B cell (primary cell): ENCODE data around the gene MAFG. TPM values are rescaled to one million over a fixed set of nuclear protein-coding genes. Genes with fewer than 3 reads are reported as not detected.

Experiments
- ATAC-seq: fragments of 200-7000 bp; cut with Tn5 transposase; one replicate; pipeline ENCODE4 v1.10.0; 2021; ENCODE audit warnings: low read depth, mild to moderate bottlenecking, moderate number of reproducible peaks, moderate library complexity
- CTCF ChIA-PET: fragments of 350-600 bp; sonication (Branson Sonifier 250); formaldehyde crosslinking; loops from one replicate; lab custom pipeline; 2021; ENCODE audit warnings: antibody characterized with exemption, inconsistent platforms; lab: Charles Lee
- POLR2A ChIA-PET: fragments of 350-600 bp; sonication (Branson Sonifier 250); formaldehyde crosslinking; loops from one replicate; lab custom pipeline; 2021; ENCODE audit warnings: antibody characterized with exemption; lab: Charles Lee
- DNase-seq: peaks from one replicate; pipeline ENCODE4 v3.0.0; 2013
- H2AFZ ChIP-seq: 2 replicates; pipeline ENCODE4 v1.6.1; 2012; ENCODE audit warnings: mild to moderate bottlenecking, low read depth, low read length; ENCODE audit not compliant: insufficient read depth, poor library complexity, severe bottlenecking
- H3K27ac ChIP-seq, 2 donors: 1 replicate in 1 of 2; 2 replicates in 1 of 2; pipeline ENCODE4 v1.5.1; 2012 to 2013; ENCODE audit warnings: low read length in 2 of 2, mild to moderate bottlenecking in 2 of 2, moderate library complexity in 1 of 2
- H3K27me3 ChIP-seq, 4 experiments: fragments of 200-600 bp in 1 of 4; sonication (generic) in 1 of 4; replicated peaks in 1 of 4; 1 replicate in 2 of 4; 2 replicates in 2 of 4; pipeline versions ENCODE4 v1.6.1 to v1.7.0; 2013 to 2016; ENCODE audit warnings: low read length in 3 of 4, mild to moderate bottlenecking in 2 of 4, mixed read lengths in 1 of 4, moderate library complexity in 1 of 4; ENCODE audit not compliant: insufficient read depth in 4 of 4, control insufficient read depth in 3 of 4; ENCODE audit errors: control extremely low read depth in 1 of 4
- H3K36me3 ChIP-seq, 2 experiments: replicated peaks in 1 of 2; 1 replicate in 1 of 2; 2 replicates in 1 of 2; pipeline versions ENCODE4 v1.6.1 to v1.7.1; 2013; ENCODE audit warnings: low read length in 1 of 2; ENCODE audit not compliant: insufficient read depth in 2 of 2, control insufficient read depth in 1 of 2; ENCODE audit errors: control extremely low read depth in 1 of 2, extremely low read depth in 1 of 2
- H3K4me1 ChIP-seq, 2 donors: fragments of 200-600 bp in 1 of 2; sonication (generic) in 1 of 2; 1 replicate in 1 of 2; 2 replicates in 1 of 2; pipeline versions ENCODE4 v1.5.1 to v1.6.1; 2013 to 2017; ENCODE audit warnings: low read length in 2 of 2; ENCODE audit not compliant: control insufficient read depth in 2 of 2, insufficient read depth in 2 of 2
- H3K4me2 ChIP-seq: replicated peaks from 2 replicates; pipeline ENCODE3; 2012; ENCODE audit warnings: mild to moderate bottlenecking, low read depth, low read length; ENCODE audit not compliant: poor library complexity, severe bottlenecking
- H3K4me3 ChIP-seq, 5 experiments: fragments of 200-600 bp in 1 of 5; sonication (generic) in 1 of 5; 1 replicate in 3 of 5; 2 replicates in 2 of 5; pipeline versions ENCODE4 v1.5.1 to v1.7.0; 2011 to 2016; ENCODE audit warnings: low read length in 4 of 5, mild to moderate bottlenecking in 4 of 5, low read depth in 2 of 5, control low read depth in 1 of 5, moderate library complexity in 1 of 5; ENCODE audit not compliant: insufficient read depth in 1 of 5; ENCODE audit errors: control extremely low read depth in 1 of 5, extremely low read depth in 1 of 5
- H3K79me2 ChIP-seq: fragments of 200-600 bp; sonication (generic); one replicate; pipeline ENCODE4 v1.6.0; 2016; ENCODE audit warnings: low read length; ENCODE audit not compliant: control insufficient read depth, insufficient read depth
- H3K9ac ChIP-seq: fragments of 200-600 bp; sonication (generic); 2 replicates; pipeline ENCODE4 v1.6.1; 2017; ENCODE audit warnings: mild to moderate bottlenecking, low read length, moderate library complexity
- H3K9me3 ChIP-seq, 3 donors: one replicate each; pipeline versions ENCODE4 v1.6.1 to v1.7.1; 2013; ENCODE audit warnings: low read length in 2 of 3; ENCODE audit not compliant: control insufficient read depth in 2 of 3, insufficient read depth in 1 of 3; ENCODE audit errors: control extremely low read depth in 1 of 3
- H4K20me1 ChIP-seq: 2 replicates; pipeline ENCODE4 v1.6.0; 2012; ENCODE audit warnings: mild to moderate bottlenecking, low read length; ENCODE audit not compliant: insufficient read depth, control insufficient read depth, poor library complexity, severe bottlenecking
- H3K27ac Mint-ChIP-seq: one replicate; pipeline ENCODE4 v1.8.0; 2021; ENCODE audit warnings: mixed read lengths
- H3K27me3 Mint-ChIP-seq: one replicate; pipeline ENCODE4 v1.8.0; 2021; ENCODE audit warnings: mixed read lengths
- H3K4me1 Mint-ChIP-seq: one replicate; pipeline ENCODE4 v1.8.0; 2021; ENCODE audit warnings: mixed read lengths
- H3K4me3 Mint-ChIP-seq: one replicate; pipeline ENCODE4 v1.8.0; 2021; ENCODE audit warnings: mixed read lengths
- H3K9me3 Mint-ChIP-seq: one replicate; pipeline ENCODE4 v1.8.0; 2022; ENCODE audit warnings: mixed read lengths; ENCODE audit not compliant: insufficient read depth
- EZH2 ChIP-seq: IDR thresholded peaks from 2 replicates; pipeline ENCODE4 v1.6.1; 2012; ENCODE audit warnings: borderline replicate concordance, low read depth, mild to moderate bottlenecking, moderate library complexity, low read length; ENCODE audit not compliant: insufficient read depth, poor library complexity, severe bottlenecking
- WGBS: methylation state at CpG from one replicate; pipeline ENCODE4 v1.1.5; 2013; ENCODE audit warnings: missing lambda C conversion rate; ENCODE audit not compliant: insufficient coverage; 5-methylcytosine and 5-hydroxymethylcytosine counted together
- intact Hi-C: fragments of 100-400 bp; cut with micrococcal nuclease; formaldehyde crosslinking; loops from one replicate; pipeline ENCODE4 v1.10.0; 2022
- polyA plus RNA-seq: library from polyadenylated mRNA; depleted of rRNA; stranded (reverse); fragments of >200 nt; gene quantifications from 2 replicates; pipeline ENCODE4 v1.2.3, GENCODE V29; 2012
- total RNA-seq, 2 donors: library from RNA; stranded (reverse); fragments of 120-200 nt in 1 of 2; gene quantifications; 1 replicate in 1 of 2; 2 replicates in 1 of 2; pipeline versions ENCODE4 v1.2.3 to v1.2.4, GENCODE V29; 2013 to 2022
- TF ChIP-seq, protein P1 (sequence below): fragments of 200-600 bp; IDR thresholded peaks from one replicate; pipeline ENCODE4 v1.8.0; 2022; ENCODE audit warnings: antibody characterized with exemption, mild to moderate bottlenecking

MAFG gene
- total and polyA plus RNA-seq, 2 donors (not counting 1 experiment from before 2014, with no cell fraction given) = 11.4 to 27.9 TPM

GRCh38 chr17:81868674-81869220 lies 58.8 kb downstream of the MAFG start:
- H3K27ac ChIP-seq = peak overlapping the region in 1 of 2 donors; percentile 91
- TF ChIP-seq, protein P1, sequence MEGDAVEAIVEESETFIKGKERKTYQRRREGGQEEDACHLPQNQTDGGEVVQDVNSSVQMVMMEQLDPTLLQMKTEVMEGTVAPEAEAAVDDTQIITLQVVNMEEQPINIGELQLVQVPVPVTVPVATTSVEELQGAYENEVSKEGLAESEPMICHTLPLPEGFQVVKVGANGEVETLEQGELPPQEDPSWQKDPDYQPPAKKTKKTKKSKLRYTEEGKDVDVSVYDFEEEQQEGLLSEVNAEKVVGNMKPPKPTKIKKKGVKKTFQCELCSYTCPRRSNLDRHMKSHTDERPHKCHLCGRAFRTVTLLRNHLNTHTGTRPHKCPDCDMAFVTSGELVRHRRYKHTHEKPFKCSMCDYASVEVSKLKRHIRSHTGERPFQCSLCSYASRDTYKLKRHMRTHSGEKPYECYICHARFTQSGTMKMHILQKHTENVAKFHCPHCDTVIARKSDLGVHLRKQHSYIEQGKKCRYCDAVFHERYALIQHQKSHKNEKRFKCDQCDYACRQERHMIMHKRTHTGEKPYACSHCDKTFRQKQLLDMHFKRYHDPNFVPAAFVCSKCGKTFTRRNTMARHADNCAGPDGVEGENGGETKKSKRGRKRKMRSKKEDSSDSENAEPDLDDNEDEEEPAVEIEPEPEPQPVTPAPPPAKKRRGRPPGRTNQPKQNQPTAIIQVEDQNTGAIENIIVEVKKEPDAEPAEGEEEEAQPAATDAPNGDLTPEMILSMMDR = no peak
- TF ChIP-seq EZH2 = no peak
- DNase-seq (peak; percentile 46), ATAC-seq (no peak)
- H3K79me2 ChIP-seq = peaks cover 59% of the 10 kb centered on the region
- no peak overlapping the region for H3K27ac Mint-ChIP-seq
- no peak overlapping the region for H2AFZ ChIP-seq
- H3K9me3 ChIP-seq = no peaks in the 10 kb centered on the region
- H3K36me3 ChIP-seq = peaks cover 1 to 27% of the 10 kb centered on the region in 2 experiments
- H3K9ac ChIP-seq = no peak overlapping the region
- H3K4me1 Mint-ChIP-seq = peaks cover 31% of the 10 kb centered on the region
- H3K4me3 Mint-ChIP-seq = no peak overlapping the region
- WGBS = 89% methylated on average over 29 of the region's 30 CpGs
- H3K27me3 Mint-ChIP-seq = no peaks in the 10 kb centered on the region
- ChIA-PET CTCF (interaction anchor here (1.1 to 1.5 kb wide), 3 partner anchors 30 to 577 kb away, joined by 3 read pairs; no protein-coding TSS in a partner anchor), POLR2A (interaction anchor here (1.1 to 2.5 kb wide), 2 partner anchors 8 to 15 kb away, joined by 9 to 15 read pairs; partner anchors contain the start of gene P4HB)
- no peaks in the 10 kb centered on the region for H3K9me3 Mint-ChIP-seq
- no peak overlapping the region for H3K4me3 ChIP-seq
- peaks cover 22 to 39% of the 10 kb centered on the region in 2 donors for H3K4me1 ChIP-seq
- intact Hi-C loops = loop anchor here (10.0 kb wide), 1 partner anchor 426 kb away; no protein-coding TSS in a partner anchor
- H3K4me2 ChIP-seq = peak overlapping the region; percentile 98
- H3K27me3 ChIP-seq = no peaks in the 10 kb centered on the region
- peaks cover 58% of the 10 kb centered on the region for H4K20me1 ChIP-seq

Other genes with a start within 250 kb of the MAFG start
- 32.5 and 35.3 TPM in 2 replicates for gene ARL16, start 243.9 kb downstream of the MAFG start, total RNA-seq
- 61.4 and 101 TPM in 2 replicates for gene ARL16, start 243.9 kb downstream of the MAFG start, polyA plus RNA-seq
- 184 and 190 TPM in 2 replicates for gene HGS, start 243.7 kb downstream of the MAFG start, total RNA-seq
- 206 and 220 TPM in 2 replicates for gene HGS, start 243.7 kb downstream of the MAFG start, polyA plus RNA-seq
- gene MRPL12, start 224.4 kb downstream of the MAFG start, total RNA-seq = 23.8 and 24.1 TPM in 2 replicates
- gene MRPL12, start 224.4 kb downstream of the MAFG start, polyA plus RNA-seq = 15.9 and 25.6 TPM in 2 replicates
- gene SLC25A10, start 215.5 kb downstream of the MAFG start, total RNA-seq = 5.0 and 6.5 TPM in 2 replicates
- 2.9 and 3.9 TPM in 2 replicates for gene SLC25A10, start 215.5 kb downstream of the MAFG start, polyA plus RNA-seq
- gene GCGR, start 123.6 kb downstream of the MAFG start, total RNA-seq = not detected in 2 replicates
- gene GCGR, start 123.6 kb downstream of the MAFG start, polyA plus RNA-seq = not detected in 2 replicates
- gene MCRIP1, start 94.4 kb downstream of the MAFG start, total RNA-seq = 69.7 and 74.3 TPM in 2 replicates
- 59.2 and 84.0 TPM in 2 replicates for gene MCRIP1, start 94.4 kb downstream of the MAFG start, polyA plus RNA-seq
- not detected in 2 replicates for gene PPP1R27, start 92.7 kb downstream of the MAFG start, total RNA-seq
- gene PPP1R27, start 92.7 kb downstream of the MAFG start, polyA plus RNA-seq = not detected in 2 replicates
- 191 and 197 TPM in 2 replicates for gene P4HB, start 67.2 kb downstream of the MAFG start, total RNA-seq
- gene P4HB, start 67.2 kb downstream of the MAFG start, polyA plus RNA-seq = 37.4 and 42.5 TPM in 2 replicates
- gene ARHGDIA, start 56.4 kb downstream of the MAFG start, total RNA-seq = 262 and 263 TPM in 2 replicates
- gene ARHGDIA, start 56.4 kb downstream of the MAFG start, polyA plus RNA-seq = 510 and 744 TPM in 2 replicates
- 49.7 and 52.1 TPM in 2 replicates for gene ALYREF, start 36.1 kb downstream of the MAFG start, total RNA-seq
- gene ALYREF, start 36.1 kb downstream of the MAFG start, polyA plus RNA-seq = 102 and 128 TPM in 2 replicates
- gene ANAPC11, start 36.0 kb downstream of the MAFG start, total RNA-seq = 39.5 and 43.3 TPM in 2 replicates
- 110 and 120 TPM in 2 replicates for gene ANAPC11, start 36.0 kb downstream of the MAFG start, polyA plus RNA-seq
- gene NPB, start 25.5 kb downstream of the MAFG start, total RNA-seq = 0.24 and 0.44 TPM in 2 replicates
- gene NPB, start 25.5 kb downstream of the MAFG start, polyA plus RNA-seq = not detected in 2 replicates
- gene PCYT2, start 16.3 kb downstream of the MAFG start, total RNA-seq = 34.2 and 34.9 TPM in 2 replicates
- gene PCYT2, start 16.3 kb downstream of the MAFG start, polyA plus RNA-seq = 33.4 and 38.7 TPM in 2 replicates
- 82.7 and 83.2 TPM in 2 replicates for gene SIRT7, start 9.6 kb downstream of the MAFG start, total RNA-seq
- 59.5 and 77.2 TPM in 2 replicates for gene SIRT7, start 9.6 kb downstream of the MAFG start, polyA plus RNA-seq
- 3.7 and 4.4 TPM in 2 replicates for gene PYCR1, start 9.6 kb upstream of the MAFG start, total RNA-seq
- 3.7 and 4.3 TPM in 2 replicates for gene PYCR1, start 9.6 kb upstream of the MAFG start, polyA plus RNA-seq
- not detected in 2 replicates for gene MYADML2, start 19.5 kb upstream of the MAFG start, total RNA-seq
- gene MYADML2, start 19.5 kb upstream of the MAFG start, polyA plus RNA-seq = not detected in 2 replicates
- gene NOTUM, start 33.5 kb upstream of the MAFG start, total RNA-seq = not detected in 2 replicates
- gene NOTUM, start 33.5 kb upstream of the MAFG start, polyA plus RNA-seq = not detected in 2 replicates
- 46.7 and 50.4 TPM in 2 replicates for gene ASPSCR1, start 49.9 kb upstream of the MAFG start, total RNA-seq
- 32.3 and 34.0 TPM in 2 replicates for gene ASPSCR1, start 49.9 kb upstream of the MAFG start, polyA plus RNA-seq
- gene CENPX, start 95.1 kb upstream of the MAFG start, total RNA-seq = 26.7 and 37.0 TPM in 2 replicates
- 36.8 and 40.1 TPM in 2 replicates for gene CENPX, start 95.1 kb upstream of the MAFG start, polyA plus RNA-seq
- gene LRRC45, start 95.6 kb upstream of the MAFG start, total RNA-seq = 16.3 and 19.4 TPM in 2 replicates
- 19.6 and 20.4 TPM in 2 replicates for gene LRRC45, start 95.6 kb upstream of the MAFG start, polyA plus RNA-seq
- gene RAC3, start 103.9 kb upstream of the MAFG start, total RNA-seq = 0.41 and 0.62 TPM in 2 replicates
- gene RAC3, start 103.9 kb upstream of the MAFG start, polyA plus RNA-seq = 1.1 and 2.0 TPM in 2 replicates
- 63.9 and 70.7 TPM in 2 replicates for gene DCXR, start 110.0 kb upstream of the MAFG start, total RNA-seq
- 143 and 424 TPM in 2 replicates for gene DCXR, start 110.0 kb upstream of the MAFG start, polyA plus RNA-seq
- gene RFNG, start 124.1 kb upstream of the MAFG start, total RNA-seq = 30.1 TPM in 2 replicates
- 37.8 and 44.5 TPM in 2 replicates for gene RFNG, start 124.1 kb upstream of the MAFG start, polyA plus RNA-seq
- 79.5 and 80.5 TPM in 2 replicates for gene GPS1, start 124.2 kb upstream of the MAFG start, total RNA-seq
- 105 and 124 TPM in 2 replicates for gene GPS1, start 124.2 kb upstream of the MAFG start, polyA plus RNA-seq
- 109 and 112 TPM in 2 replicates for gene DUS1L, start 138.1 kb upstream of the MAFG start, total RNA-seq
- 241 and 291 TPM in 2 replicates for gene DUS1L, start 138.1 kb upstream of the MAFG start, polyA plus RNA-seq
- gene FASN, start 170.5 kb upstream of the MAFG start, total RNA-seq = 35.6 and 36.8 TPM in 2 replicates
- gene FASN, start 170.5 kb upstream of the MAFG start, polyA plus RNA-seq = 19.4 and 29.6 TPM in 2 replicates